Calu3 (cell line): ENCODE measurements around the gene VPS13D. TPM values are rescaled to one million over a fixed set of nuclear protein-coding genes. Genes with fewer than 3 reads are reported as not detected.
A peak's percentile ranks its signal among the peaks of the same experiment; 100 is the strongest.

Experiments
- BruUV-seq: library from RNA; stranded (reverse); fragments of 400-500 nt; replicated peaks from 2 replicates; lab custom pipeline; 2021; lab: Mats Ljungman, UMichigan
- CTCF ChIA-PET: fragments of 300-600 bp; sonication (Branson Sonifier 250); formaldehyde crosslinking; loops from one replicate; lab custom pipeline; 2022; ENCODE audit warnings: antibody characterized with exemption; lab: Charles Lee
- DNase-seq: peaks from one replicate; pipeline ENCODE4 v3.0.0; 2022
- H3K27ac Mint-ChIP-seq: one replicate; pipeline ENCODE4 v1.8.0; 2022; ENCODE audit warnings: mixed read lengths; ENCODE audit not compliant: unreplicated experiment
- H3K27me3 Mint-ChIP-seq: one replicate; pipeline ENCODE4 v1.8.0; 2022; ENCODE audit warnings: mixed read lengths; ENCODE audit not compliant: unreplicated experiment
- H3K36me3 Mint-ChIP-seq: one replicate; pipeline ENCODE4 v1.8.0; 2022; ENCODE audit warnings: mild to moderate bottlenecking, moderate library complexity, mixed read lengths; ENCODE audit not compliant: insufficient read depth, unreplicated experiment
- H3K4me1 Mint-ChIP-seq: one replicate; pipeline ENCODE4 v1.8.0; 2022; ENCODE audit warnings: mild to moderate bottlenecking, low read depth, mixed read lengths; ENCODE audit not compliant: unreplicated experiment
- H3K4me3 Mint-ChIP-seq: one replicate; pipeline ENCODE4 v1.8.0; 2022; ENCODE audit warnings: mild to moderate bottlenecking, low read depth, moderate library complexity, mixed read lengths; ENCODE audit not compliant: unreplicated experiment
- H3K9me3 Mint-ChIP-seq: one replicate; pipeline ENCODE4 v1.8.0; 2022; ENCODE audit warnings: low read depth, mixed read lengths; ENCODE audit not compliant: unreplicated experiment
- intact Hi-C: fragments of 100-400 bp; cut with micrococcal nuclease; formaldehyde crosslinking; loops from one replicate; pipeline ENCODE4 v1.10.0; 2022; ENCODE audit not compliant: unreplicated experiment
- total RNA-seq: library from RNA; stranded (reverse); gene quantifications from 2 replicates; pipeline ENCODE4 v1.2.3, GENCODE V29; 2022
- TF ChIP-seq, protein P1 (sequence below): fragments of 200-600 bp; IDR thresholded peaks from one replicate; pipeline ENCODE4 v1.8.0; 2022; ENCODE audit warnings: antibody characterized with exemption; ENCODE audit not compliant: unreplicated experiment

VPS13D gene
- total RNA-seq, 1 experiment from 2014 or later = 30.6 TPM

DNA sequence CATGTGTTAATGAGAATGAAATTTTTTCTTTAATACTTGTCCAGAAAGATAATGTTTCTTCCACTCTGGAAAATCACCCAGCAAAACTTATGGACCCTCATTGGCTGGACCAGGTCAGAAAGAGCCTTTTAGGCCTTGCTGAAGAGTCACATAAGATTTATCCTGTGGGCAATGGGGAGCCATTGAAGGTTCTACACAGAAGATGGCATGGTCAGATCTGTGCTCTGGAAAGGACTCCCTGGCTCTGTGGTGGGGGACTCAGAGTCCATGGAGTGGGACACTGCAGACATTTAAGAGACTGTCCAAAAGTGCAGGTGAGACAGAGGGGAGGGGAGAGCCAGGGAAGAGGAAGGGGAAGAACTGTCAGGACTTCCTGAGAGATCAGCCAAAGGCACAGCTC is 321.8 kb downstream of the VPS13D start:
- Mint-ChIP-seq H3K9me3 (no peaks in the 10 kb centered on the region), H3K4me3 (no peak overlapping the region), H3K27ac (no peak overlapping the region), H3K36me3 (peaks cover 23% of the 10 kb centered on the region), H3K27me3 (no peaks in the 10 kb centered on the region), H3K4me1 (peaks cover 23% of the 10 kb centered on the region)
- TF ChIP-seq, protein P1, sequence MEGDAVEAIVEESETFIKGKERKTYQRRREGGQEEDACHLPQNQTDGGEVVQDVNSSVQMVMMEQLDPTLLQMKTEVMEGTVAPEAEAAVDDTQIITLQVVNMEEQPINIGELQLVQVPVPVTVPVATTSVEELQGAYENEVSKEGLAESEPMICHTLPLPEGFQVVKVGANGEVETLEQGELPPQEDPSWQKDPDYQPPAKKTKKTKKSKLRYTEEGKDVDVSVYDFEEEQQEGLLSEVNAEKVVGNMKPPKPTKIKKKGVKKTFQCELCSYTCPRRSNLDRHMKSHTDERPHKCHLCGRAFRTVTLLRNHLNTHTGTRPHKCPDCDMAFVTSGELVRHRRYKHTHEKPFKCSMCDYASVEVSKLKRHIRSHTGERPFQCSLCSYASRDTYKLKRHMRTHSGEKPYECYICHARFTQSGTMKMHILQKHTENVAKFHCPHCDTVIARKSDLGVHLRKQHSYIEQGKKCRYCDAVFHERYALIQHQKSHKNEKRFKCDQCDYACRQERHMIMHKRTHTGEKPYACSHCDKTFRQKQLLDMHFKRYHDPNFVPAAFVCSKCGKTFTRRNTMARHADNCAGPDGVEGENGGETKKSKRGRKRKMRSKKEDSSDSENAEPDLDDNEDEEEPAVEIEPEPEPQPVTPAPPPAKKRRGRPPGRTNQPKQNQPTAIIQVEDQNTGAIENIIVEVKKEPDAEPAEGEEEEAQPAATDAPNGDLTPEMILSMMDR = no peak
- DNase-seq = no peak
- no TSS peak for BruUV-seq
- intact Hi-C loops = no loop called here
- CTCF ChIA-PET = interaction anchor here (0.7 kb wide), 1 partner anchor 64 kb away, joined by 5 read pairs; no protein-coding TSS in a partner anchor

DNA sequence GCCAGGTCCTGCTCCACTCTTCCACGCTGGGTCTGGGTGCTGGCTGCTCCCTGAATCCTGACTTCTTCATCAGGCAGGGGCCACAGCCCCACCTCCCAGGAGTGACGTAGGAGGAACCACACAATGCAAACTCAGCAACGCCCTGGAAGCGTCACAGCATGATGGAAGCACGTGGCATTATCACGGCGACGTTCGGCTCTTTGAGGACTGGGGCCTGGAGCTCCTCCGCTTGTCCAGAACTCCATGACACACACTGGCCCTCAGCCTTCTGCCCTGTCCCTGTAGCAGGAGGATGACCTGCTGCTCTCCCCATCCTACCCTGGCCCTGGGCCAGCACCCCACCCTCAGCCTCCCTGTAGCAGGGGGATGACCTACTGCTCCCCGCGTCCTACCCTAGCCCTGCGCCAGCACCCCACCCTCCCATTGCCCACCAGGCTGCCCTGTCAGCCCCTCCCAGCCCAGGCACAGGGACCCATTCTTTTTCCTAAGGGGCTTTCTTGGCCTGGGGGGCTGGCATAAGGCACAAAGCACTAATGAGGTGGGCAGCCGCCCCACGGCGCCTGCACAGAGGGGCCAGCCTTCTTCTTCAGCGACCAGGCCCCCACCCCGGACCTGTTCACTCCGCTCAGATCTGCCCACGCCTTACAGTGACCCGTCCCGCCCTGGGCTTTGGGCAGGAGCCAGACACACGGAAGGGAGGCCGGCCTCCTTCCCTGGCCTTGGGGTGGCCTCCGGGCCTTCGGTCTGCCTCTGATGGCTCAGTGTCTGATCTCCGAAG is 322.5 kb downstream of the VPS13D start:
- Mint-ChIP-seq H3K27ac (peak overlapping the region; percentile 5), H3K9me3 (no peaks in the 10 kb centered on the region), H3K27me3 (no peaks in the 10 kb centered on the region), H3K4me1 (peaks cover 23% of the 10 kb centered on the region), H3K4me3 (no peak overlapping the region), H3K36me3 (peaks cover 24% of the 10 kb centered on the region)
- CTCF ChIA-PET = no interaction called here
- BruUV-seq = no TSS peak
- intact Hi-C loops = no loop called here
- TF ChIP-seq, protein P1 = no peak
- no peak for DNase-seq

DNA sequence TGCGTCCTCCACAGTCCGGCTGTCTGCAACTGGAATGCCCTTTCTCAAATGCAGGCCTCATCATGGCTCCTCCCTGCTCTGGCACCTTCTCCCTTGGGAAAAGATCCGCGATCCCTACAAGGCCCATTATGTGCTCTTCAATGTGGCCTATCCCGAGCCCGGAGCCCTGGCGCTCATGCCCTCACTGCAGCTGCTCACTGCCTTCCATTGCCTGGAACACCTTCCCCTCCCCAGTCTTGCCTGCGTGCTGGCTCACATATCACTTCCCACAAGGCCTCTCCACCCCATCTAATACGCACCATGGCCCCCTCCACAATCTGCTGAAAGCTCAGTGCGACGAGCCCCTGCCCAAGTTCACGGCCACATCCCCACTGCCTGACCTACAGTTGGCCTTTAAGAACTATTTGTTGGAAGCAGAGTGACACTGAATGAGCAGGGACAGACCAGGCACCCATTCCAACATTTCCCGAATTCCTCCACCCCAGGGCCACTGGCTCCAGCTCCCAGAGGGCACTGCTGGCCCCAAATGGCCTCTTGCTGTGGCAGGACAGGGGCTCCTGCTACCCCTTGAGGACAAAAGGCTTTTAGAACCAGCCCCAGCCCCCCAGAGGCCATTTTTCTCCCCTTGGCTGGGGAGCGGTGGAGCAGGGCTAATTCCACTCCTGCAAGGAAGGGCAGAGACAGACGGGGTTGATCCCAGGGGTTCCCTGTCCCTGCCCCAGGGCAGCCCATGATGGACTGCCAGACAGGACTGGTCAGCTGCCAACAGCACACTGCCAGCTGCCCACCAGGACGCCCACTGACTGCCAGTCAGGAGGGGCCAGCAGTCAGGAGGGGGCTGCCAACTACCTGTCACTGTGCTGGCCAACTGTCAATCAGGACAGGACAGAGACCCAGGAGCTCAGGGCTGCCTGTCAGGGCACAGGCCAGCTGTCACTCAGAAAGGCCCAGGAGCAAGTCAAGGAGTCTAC is 323.4 kb downstream of the VPS13D start:
- Mint-ChIP-seq H3K36me3 (peaks cover 27% of the 10 kb centered on the region), H3K27me3 (no peaks in the 10 kb centered on the region), H3K4me1 (peaks cover 23% of the 10 kb centered on the region), H3K27ac (peak overlapping the region; percentile 5), H3K9me3 (no peaks in the 10 kb centered on the region), H3K4me3 (no peak overlapping the region)
- CTCF ChIA-PET = no interaction called here
- no peak for DNase-seq
- TF ChIP-seq, protein P1 = no peak
- no TSS peak for BruUV-seq
- intact Hi-C loops = no loop called here

DNA sequence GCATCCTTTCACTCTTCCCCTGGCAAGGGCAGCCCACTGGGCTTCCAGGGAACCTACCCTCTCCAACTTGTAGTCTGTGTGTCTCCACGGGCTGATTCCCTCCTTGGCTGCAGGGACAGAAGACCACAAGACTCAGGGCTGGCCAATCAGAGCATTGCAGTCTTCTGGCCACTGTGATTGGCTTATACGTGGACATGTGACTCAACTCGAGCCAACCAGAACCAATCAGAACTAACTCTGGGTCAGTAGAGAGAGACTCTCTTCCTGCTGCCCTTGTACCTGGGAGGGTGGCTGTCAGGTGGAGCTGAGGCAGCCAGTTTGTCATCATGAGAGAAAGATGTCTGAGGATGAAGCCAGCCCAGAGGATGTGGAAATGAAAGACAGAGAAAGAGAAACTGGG is 324.1 kb downstream of the VPS13D start:
- H3K27me3 Mint-ChIP-seq = no peaks in the 10 kb centered on the region
- BruUV-seq = no TSS peak
- H3K36me3 Mint-ChIP-seq = peaks cover 27% of the 10 kb centered on the region
- CTCF ChIA-PET = no interaction called here
- H3K4me1 Mint-ChIP-seq = peaks cover 21% of the 10 kb centered on the region
- no peak overlapping the region for H3K4me3 Mint-ChIP-seq
- H3K9me3 Mint-ChIP-seq = no peaks in the 10 kb centered on the region
- DNase-seq = no peak
- intact Hi-C loops = no loop called here
- TF ChIP-seq, protein P1 = no peak
- no peak overlapping the region for H3K27ac Mint-ChIP-seq
